Activated CD4-positive, CD25-positive, alpha-beta regulatory T cell treated with anti-CD3 and anti-CD28 coated beads, Interleukin-2, amount 50 U/mL, for 24 hours (primary cell): Measurements from ENCODE around the gene CRAT.
A peak's percentile ranks its signal among the peaks of the same experiment; 100 is the strongest.

Source experiments
- ATAC-seq, 2 donors: fragments of 150-1000 bp; cut with Tn5 transposase; one replicate each; pipeline ENCODE4 v1.10.0; 2021; ENCODE audit warnings: mild to moderate bottlenecking in 1 of 2, moderate library complexity in 1 of 2

The CRAT gene

GRCh38 chr9:129109952-129110739 lies 447 bp downstream of the CRAT start:
- no peak for ATAC-seq

DNA sequence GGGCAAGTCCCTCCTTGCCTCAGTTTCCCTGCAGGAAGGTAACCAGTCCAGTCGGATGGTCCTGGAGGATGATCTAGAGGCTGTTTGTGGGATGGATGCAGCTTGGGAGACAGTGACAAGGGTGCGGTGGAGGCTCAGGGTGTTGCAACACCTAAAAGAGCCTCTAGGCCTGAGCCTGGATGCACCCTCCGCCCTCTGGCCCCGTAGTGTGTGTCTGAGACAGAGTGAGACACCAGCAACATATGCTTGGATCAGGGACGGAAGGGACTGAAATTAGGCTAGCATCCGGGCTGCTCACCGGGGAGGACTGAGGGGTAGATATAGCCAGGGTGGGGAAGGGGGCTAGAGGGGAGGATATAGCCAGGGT lies 1.1 kb downstream of the CRAT start:
- no peak for ATAC-seq

GRCh38 chr9:129108805-129109536 lies 1.6 kb downstream of the CRAT start:
- no peak for ATAC-seq

DNA sequence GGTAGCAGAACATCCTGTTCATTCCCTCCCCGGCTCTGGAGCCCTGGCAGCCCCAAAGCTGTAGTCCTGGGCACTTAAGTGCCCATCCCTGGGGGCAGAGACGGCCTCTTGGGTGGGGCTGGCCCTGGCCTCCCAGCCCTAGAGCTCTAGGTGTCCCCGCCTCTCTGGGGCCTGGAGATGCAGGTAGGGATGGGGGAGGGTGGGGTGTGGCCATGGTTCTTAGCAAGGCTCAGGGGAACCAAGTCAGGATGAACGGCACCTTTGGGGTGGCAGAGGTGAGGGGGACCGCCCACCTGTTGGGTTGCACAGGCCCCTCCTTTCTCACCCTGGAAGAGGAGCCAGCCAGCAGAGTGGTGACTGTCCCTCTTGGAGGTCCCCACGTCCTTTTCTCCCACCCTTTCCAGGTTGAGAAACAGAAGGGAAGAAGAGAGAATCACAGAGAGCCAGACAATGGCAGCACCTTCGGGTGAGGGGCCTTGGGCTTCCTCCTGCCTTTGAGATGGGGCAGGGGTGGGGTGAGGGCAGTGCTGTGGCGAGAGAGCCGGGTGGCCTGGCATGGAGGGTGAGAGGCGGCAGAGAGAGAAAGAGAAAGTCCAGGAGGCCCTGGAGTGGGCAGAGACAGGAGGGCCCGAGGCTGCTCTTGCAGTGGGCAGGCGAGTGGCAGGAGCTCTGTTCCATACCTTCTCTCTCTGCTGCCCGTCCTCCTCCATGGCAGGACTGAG lies 2.3 kb downstream of the CRAT start:
- no peak for ATAC-seq

DNA sequence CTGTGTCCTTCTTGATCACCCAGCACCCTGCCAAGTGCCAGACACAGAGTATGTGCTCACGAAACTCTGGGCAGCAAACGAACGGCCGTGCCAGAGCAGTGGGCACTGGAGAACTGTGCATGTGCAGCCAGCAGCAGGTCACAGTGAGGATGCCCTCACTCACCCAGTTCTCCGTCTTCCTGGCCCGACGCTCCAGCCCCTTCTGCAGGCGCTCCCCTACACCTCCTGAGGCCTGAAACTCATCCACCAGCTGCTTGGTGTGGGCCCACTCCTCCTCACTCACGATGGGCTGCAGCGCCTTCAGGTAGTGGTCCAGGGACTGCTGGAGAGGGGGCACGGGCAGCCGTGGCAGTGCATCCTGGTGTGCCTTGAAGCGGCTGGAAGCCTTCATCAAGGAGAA lies 2.9 kb downstream of the CRAT start:
- ATAC-seq, result no peak

GRCh38 chr9:129105857-129106694 lies 4.5 kb downstream of the CRAT start:
- no peak for ATAC-seq

DNA sequence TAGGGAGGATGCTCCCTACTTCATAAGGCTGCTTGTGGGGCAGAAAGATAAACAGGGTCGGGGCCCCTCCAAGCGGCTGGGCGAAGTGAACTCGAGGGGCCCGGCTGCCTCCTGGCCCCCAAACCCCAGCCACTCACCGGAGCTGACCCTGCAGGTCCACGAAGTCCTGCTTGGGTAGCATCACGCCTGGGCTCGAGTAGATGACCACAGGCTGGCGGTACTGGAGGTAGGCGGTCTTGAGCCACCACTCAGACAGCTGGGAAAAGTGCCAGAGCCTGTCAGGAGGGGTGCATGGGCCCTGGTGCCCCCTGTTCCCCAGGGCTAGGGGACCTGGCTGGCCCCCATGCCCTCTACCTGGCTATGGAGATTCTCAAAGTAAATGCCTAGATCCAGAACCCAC lies 6.5 kb downstream of the CRAT start:
- no peak for ATAC-seq

GRCh38 chr9:129103595-129103965 lies 7.0 kb downstream of the CRAT start:
- ATAC-seq, result no peak

GRCh38 chr9:129102791-129103594 lies 7.6 kb downstream of the CRAT start:
- peak; percentile 50 to 61 for ATAC-seq

- ATAC-seq, result no peak
Observed at GRCh38 chr9:129102095-129102525, 8.5 kb downstream of the CRAT start.

GRCh38 chr9:129101279-129101678 lies 9.3 kb downstream of the CRAT start:
- ATAC-seq, result no peak

DNA sequence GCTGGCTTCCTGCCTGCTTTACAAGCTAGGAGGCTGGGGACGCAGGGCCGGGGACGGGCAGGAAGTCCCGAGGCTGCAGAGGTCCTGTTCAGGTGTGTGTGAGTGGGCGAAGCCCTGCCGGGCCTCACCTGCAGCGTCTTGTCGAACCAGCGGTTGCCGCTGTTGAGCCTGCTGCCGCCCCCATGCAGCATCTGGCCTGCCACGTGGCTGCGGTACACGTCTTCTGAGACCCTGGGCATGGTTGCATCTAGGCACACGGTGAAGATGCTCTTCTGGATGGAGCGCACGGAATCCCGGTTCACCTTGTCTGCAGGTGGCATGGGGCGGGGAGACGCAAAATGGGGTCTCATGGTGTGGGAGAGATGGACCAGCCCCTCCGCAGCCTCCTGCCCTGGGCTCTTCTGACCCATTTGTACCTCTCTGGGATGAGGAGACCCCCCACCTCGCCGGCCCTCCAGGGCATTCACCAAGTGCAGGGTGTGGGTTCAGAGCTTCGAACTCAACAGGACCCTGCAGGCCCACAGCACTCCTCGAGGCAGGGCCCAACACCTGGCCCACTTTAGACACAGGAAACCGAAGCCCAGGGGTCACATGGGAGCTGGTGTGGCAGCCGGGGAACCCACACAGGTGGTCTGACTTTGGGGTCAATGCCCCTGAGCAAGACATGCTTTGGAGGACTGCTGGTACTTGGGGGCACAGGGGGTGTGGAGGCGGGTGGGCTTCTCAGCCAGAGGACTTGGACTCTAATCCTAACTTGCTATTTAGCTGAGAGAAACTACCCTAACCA lies 10.0 kb downstream of the CRAT start:
- ATAC-seq, result no peak

DNA sequence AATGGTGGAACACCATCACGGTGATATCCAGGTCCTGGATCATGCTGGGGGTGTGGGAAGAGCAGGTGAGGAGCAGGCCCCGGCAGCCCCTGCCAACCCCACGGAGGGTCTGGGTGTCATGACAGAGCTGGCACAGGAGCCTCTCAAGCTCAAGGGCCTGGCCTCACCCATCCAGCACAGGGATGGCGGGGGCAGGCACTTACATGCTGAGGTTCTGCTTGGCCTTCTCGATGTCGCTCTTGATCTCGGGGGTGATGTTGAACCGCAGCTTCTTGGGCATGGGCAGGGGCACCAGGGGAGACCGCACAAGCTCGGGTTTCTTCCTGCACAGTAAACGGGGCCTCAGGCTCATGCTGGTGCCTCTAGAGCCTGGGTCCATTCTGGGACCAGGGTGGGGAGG lies 12.3 kb downstream of the CRAT start:
- no peak for ATAC-seq

DNA sequence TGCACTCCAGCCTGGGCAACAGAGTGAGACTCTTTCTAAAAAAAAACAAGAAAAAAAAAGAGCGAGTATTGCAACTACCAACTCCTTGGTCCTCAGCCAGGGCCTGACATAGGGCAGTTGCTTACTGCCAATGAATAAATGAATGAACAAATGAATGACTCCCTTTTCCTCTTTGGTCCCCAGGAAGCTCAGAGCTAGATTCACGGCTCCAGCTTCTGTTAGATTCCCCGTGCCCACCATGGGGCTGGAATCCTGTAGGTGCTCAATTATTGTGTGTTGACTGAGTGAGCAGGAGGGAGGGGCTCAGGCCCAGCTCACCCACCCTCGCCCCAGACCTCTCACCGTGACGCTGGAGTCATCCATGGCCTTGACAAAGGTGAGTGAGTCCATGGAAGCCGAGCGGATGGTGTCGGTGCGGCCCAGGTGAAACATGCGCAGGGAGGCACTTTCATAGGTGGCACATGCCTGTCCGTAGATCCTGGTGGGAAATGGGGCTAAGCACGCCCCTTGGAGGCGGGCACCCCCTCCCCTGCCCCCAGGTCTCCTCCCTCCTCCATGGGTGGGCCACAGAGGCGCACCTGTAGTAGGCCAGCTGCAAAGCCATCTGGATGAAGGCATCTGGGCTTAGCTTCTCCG lies 12.8 kb downstream of the CRAT start:
- no peak for ATAC-seq

GRCh38 chr9:129095908-129096307 lies 14.7 kb downstream of the CRAT start:
- ATAC-seq, result no peak

DNA sequence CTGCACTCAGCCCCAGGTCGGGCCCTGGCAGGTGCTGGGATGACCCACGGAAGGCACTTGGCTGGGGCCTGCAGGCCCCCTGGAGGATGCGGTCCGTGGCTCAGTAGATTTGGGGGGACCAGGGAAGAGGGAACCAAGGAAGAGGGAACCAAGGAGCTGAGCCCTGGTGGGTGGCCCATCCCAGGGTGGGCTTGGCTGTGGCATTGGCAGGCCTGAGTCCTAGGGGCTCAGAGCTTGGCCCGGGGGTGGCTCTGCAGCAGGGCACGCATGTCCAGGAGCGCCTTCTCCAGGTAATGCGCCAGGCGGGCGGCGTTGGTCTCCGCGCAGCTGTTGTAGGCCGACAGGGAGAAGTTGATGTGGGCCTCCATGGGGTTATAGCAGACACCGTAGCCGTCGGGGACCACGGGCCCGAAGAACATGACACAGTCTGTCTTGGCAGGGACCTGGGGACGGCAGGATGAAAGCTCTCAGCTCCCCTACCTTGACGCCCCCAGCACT lies 15.4 kb downstream of the CRAT start:
- no peak for ATAC-seq

DNA sequence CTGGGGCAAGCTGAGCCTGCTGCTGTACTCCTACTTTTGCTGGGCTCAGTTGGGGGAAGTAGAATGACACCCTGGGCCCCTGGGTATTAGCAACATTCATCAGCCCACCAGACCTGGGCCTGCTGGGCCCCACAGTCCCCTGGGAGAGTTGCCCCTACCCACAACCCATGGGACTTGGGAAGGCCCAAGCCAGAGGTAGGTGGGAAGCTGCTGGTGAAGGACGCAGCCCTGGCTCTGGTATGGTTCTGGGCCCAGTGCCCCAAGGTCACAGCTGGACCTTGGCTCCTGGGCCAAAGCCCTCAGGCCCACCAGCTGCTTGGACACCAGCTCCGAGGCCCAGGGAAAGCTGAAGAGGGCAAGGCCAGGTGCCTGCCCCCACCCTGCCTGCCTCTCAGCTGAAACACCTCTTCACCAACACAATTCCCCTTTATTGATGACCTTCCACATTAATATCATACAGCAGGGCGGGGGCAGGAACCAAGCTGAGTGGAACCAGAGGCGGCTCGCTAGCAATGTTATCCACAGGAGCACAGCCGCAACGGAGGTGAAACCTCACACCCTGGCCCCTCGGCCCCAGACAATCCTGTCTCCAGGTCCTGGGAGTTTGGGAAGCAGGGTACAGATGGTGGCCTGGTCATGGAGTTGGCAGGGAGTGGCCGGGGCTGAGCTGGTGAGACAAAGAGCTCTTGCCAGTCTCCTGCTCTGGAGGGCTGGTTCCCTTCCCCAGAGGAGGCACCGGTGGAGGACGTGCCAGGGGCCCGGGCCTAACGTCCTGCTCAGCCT lies 16.0 kb downstream of the CRAT start:
- ATAC-seq, result no peak

- no peak for ATAC-seq
Observed at GRCh38 chr9:129093602-129094386, 16.8 kb downstream of the CRAT start.

GRCh38 chr9:129089246-129089645 lies 21.3 kb downstream of the CRAT start:
- ATAC-seq, result no peak
